OCI-LY1 (cell line): ENCODE measurements around the gene DOCK4.

Experiments
- CTCF ChIP-seq: fragments of 200-600 bp; sonication (generic), shearing (Covaris generic); IDR thresholded peaks from 2 replicates; pipeline ENCODE4 v1.5.1; 2017; ENCODE audit warnings: mild to moderate bottlenecking, antibody characterized with exemption, low read length, moderate library complexity, mixed read lengths
- EZH2 ChIP-seq: fragments of 200-600 bp; sonication (generic), shearing (Covaris generic); IDR thresholded peaks from 2 replicates; pipeline ENCODE4 v1.8.0; 2017; ENCODE audit warnings: borderline replicate concordance, mixed run types, mild to moderate bottlenecking, antibody characterized with exemption, low read length, moderate library complexity, mixed read lengths

- TF ChIP-seq CTCF (no peak), EZH2 (no peak)
Measured at GRCh38 chr7:111863269-111863668, 342.9 kb downstream of the DOCK4 start.
